HG02610 (cell line): ENCODE data around the gene PLA2G7.
"Not testable (repeated sequence)": the region's sequence is repeated elsewhere in the genome, so short reads cannot be mapped to it uniquely, and the experiment has no call there.

Experiments
- ATAC-seq: cut with Tn5 transposase; IDR thresholded peaks from one replicate; pipeline ENCODE4 v1.9.1; 2021; ENCODE audit warnings: mild to moderate bottlenecking, moderate library complexity; ENCODE audit not compliant: unreplicated experiment

The PLA2G7 gene

DNA sequence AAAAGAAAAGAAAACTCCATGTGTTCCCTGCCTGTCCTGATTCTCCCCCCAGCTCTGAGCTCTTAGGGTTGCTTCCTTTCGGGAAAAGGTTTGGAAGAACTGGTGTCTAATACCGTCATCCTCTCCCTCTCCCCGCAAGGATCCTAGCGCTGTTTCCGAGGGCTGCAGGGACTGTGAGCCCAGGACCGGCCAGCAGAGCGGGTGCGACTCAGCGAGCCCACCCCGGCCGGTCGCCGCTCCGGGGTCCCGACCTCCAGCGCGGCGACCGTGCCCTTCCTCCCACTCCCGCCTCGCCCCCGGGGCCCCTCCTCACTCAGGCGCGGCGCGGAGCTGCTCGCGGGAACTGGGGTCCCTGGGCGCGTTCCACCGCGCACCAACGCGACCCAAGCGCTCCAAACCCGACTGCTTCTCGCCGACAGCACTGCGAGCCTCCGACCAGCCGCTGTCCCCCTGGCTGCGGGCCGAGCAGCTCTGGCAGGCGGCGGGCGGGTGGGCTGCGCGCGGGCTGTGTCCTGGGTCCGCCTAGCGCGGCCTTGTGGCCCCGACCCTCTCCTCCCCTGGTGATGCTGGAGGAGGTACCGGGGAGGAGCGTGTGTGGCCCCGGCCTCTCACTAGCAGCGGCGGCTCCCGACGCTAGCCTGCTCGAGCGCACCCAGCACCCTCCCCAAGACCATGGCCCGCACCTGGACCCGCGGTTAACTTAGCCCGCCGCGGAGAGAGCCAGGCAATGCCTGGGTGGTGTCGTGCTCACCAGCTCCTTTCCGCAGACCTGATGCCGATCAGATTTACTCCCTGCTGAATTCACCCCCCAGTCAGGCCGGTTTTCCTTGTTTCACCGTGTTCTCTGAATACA lies at the start of gene PLA2G7:
Gene PLA2G7, minus strand, starts transcription at position 509 of the 853 bp plus-strand sequence. CDS start 12,484 bp downstream, outside the sequence.
- ATAC-seq, result no peak

- ATAC-seq, result no peak
Measured at GRCh38 chr6:46784535-46784934, 49.4 kb upstream of the PLA2G7 start.

- no peak for ATAC-seq
Measured at GRCh38 chr6:46781478-46782378, 46.6 kb upstream of the PLA2G7 start.

GRCh38 chr6:46777476-46778346 lies 42.5 kb upstream of the PLA2G7 start:
- no peak for ATAC-seq

GRCh38 chr6:46776070-46776712 lies 41.0 kb upstream of the PLA2G7 start:
- no peak for ATAC-seq

DNA sequence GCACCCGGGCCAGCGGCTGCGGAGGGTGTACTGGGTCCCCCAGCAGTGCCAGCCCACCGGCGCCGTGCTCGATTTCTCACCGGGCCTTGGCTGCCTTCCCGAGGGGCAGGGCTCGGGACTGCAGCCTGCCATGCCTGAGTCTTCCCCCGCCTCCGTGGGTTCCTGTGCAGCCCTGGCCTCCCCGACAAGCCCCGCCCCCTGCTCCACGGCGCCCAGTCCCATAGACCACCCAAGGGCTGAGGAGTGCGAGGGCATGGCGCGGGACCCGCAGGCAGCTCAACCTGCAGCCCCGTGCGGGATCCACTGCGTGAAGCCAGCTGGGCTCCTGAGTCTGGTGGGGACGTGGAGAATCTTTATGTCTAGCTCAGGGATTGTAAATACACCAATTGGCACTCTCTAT lies 39.6 kb upstream of the PLA2G7 start:
- ATAC-seq, result not testable (repeated sequence)

DNA sequence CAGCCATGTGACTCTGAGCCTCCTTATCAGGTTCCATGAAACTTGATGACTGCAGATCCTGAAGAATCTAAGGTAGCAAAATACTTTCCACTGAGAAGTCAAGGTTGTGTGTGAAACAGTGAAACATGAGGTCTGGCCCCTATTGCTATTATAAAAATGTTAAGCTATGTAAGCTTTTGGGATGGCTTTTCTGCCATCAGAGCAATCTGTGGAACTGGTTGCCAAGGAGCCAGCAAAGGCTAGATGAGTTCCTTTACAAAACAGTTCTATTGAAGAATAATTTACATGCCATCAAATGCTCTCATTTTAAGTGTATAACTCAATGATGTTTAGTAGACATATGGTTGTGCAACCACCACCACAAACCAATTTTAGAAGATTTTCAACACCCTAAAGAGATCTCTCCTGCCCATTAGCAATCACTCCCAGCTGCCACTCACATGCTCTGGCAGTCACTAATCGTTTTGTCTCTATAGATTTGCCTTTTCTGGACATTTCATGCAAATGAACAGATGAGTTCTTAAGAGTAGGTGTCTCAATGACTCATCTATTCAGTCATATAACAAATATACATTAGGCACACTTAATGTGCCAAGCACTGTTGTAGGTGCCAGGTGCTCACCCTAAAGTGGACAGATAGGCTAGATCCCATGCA lies 38.2 kb upstream of the PLA2G7 start:
- ATAC-seq, result no peak

GRCh38 chr6:46772762-46773161 lies 37.6 kb upstream of the PLA2G7 start:
- ATAC-seq, result peak; percentile 63

- ATAC-seq, result no peak
Measured at GRCh38 chr6:46772016-46772415, 36.8 kb upstream of the PLA2G7 start.

DNA sequence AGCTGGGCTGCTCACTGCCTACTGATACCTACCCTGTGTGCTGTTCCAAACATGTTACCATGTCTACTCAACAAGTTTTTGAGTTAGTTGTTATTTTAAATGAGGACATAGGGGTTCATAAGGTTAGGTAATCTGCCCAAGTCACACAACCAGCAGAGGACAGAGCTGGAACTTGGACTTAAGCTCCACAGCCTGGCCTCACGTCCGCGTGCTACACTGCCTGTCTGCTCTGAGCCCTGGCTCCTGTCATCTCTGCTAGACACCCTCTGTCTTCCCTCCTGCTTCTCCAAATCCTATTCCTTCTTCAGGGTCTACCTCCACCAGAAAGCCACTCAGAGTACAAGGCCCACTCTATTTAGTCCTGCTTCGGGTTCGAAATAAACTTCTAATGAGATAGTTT lies 29.8 kb upstream of the PLA2G7 start:
- no peak for ATAC-seq

GRCh38 chr6:46764280-46764679 lies 29.1 kb upstream of the PLA2G7 start:
- not testable (repeated sequence) for ATAC-seq

- no peak for ATAC-seq
Measured at GRCh38 chr6:46763466-46763865, 28.3 kb upstream of the PLA2G7 start.

GRCh38 chr6:46760925-46761324 lies 25.8 kb upstream of the PLA2G7 start:
- no peak for ATAC-seq

- ATAC-seq, result no peak
Measured at GRCh38 chr6:46758960-46759753, 24.0 kb upstream of the PLA2G7 start.

- no peak for ATAC-seq
Measured at GRCh38 chr6:46757214-46757596, 22.0 kb upstream of the PLA2G7 start.

DNA sequence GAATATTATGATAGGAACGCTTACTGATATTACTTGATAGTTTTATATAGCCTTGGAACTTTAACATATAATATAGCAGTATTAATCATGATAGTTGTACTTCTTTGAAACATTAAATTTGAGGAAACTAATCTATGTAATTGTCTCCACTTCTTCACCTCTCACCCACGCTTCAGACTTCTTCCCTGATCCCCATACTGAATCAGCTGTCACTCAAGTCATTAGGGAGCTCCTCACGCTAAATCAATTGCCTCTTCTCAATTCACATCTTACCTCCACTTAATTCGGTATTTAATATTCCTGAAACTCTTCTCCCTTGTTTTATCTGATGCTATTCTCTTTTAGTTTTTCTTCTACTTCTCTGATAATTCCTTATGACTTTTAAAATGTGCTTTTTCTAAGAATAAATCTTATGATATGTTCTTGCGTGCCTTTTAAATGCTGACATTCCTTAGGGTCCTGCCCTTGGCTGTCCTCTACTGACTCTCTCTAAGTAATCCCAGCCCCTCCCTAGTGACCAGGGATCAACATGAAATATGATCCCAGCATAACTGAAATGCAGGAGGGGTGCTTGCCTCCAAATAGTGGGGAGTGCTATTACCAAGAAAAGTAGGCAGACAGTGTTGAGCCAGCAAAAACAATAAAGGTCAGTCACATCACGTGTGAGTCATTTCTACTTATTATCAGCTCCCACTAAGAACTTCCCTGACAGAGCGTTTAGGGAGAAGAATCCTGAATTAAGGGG lies 21.5 kb upstream of the PLA2G7 start:
- ATAC-seq, result no peak

DNA sequence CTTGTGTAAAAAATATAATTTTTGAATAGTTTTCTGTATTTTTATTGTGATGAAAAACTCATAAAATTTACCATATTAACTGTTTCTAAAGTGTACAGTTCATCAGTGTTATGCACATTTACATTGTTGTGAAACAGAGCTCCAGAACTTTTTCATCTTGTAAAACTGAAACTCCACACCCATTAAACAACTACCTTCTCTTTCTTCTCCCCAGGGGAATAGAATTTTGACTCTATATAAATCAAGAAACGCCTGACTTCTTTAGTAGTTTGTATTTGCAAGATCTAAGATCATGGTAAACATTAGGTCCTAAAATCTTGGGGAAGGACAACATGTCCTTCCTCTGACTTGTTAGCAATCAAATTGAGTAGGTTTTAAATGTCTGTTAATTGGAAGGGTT lies 20.7 kb upstream of the PLA2G7 start:
- ATAC-seq, result no peak

- ATAC-seq, result no peak
Measured at GRCh38 chr6:46751658-46752057, 16.5 kb upstream of the PLA2G7 start.
